Stimulated activated CD8-positive, alpha-beta memory T cell treated with anti-CD3 and anti-CD28 coated beads, Interleukin-4, amount 100 ng/mL, for 24 hours (primary cell): Measurements from ENCODE around the gene C5orf47.
"Not testable (repeated sequence)": the region's sequence is repeated elsewhere in the genome, so short reads cannot be mapped to it uniquely, and the experiment has no call there.

Experiments
- DNase-seq: peaks from one replicate; pipeline ENCODE4 v3.0.0-alpha.2; 2020; ENCODE audit warnings: low read depth

Gene C5orf47

GRCh38 chr5:173970878-173971650 is 17.9 kb upstream of the C5orf47 start:
- DNase-seq: no peak

- DNase-seq: no peak
Observed at GRCh38 chr5:173971681-173972345, 17.2 kb upstream of the C5orf47 start.

- DNase-seq: no peak
Observed at GRCh38 chr5:173972607-173972924, 16.4 kb upstream of the C5orf47 start.

GRCh38 chr5:173972925-173973615 is 15.9 kb upstream of the C5orf47 start:
- DNase-seq: peak; percentile 63

DNA sequence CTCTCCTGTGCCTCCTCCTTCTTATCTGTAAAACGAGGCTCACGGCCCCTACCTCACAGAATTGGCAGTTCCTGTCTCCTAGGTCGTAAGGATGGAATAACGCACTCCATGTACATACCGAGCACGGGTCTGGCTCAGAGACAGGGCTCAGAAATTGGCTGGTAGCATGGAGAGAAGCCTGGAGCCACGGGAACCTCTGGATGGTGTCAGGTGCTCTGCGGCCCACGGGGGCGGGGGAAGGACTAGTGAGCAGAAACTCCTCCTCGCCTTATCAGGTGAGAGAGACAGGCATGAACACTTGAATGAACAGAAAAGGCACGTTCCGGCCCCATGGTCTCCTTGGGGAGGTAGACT is 15.4 kb upstream of the C5orf47 start:
- DNase-seq: no peak

DNA sequence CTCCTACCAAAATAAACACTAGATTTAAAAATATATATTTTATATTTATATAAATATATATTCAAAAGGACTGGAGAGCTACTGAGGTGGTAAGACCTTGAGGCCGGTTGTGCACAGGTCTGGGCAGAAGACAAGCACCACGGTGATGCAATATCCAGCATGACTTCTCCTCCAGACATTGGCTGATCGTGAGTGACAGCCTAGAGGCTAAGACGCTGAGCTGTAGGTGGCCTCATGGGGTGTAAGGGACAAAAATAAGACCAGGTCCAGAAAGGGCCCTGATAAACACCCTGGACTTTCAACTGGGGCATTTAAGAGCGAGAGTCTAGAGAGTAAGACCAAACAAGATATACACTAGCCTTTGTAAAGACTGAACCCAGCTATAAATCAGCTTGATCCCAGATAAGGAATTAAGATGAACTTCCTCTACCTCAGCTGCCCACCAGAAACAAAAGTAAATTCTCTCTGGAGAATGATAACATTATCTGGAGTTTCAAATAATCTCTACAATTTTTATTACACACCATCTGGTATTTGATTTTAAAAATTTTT is 14.2 kb upstream of the C5orf47 start:
- no peak for DNase-seq

- DNase-seq: no peak
Observed at GRCh38 chr5:173981185-173981761, 7.7 kb upstream of the C5orf47 start.

- no peak for DNase-seq
Observed at GRCh38 chr5:173984218-173984617, 4.8 kb upstream of the C5orf47 start.

DNA sequence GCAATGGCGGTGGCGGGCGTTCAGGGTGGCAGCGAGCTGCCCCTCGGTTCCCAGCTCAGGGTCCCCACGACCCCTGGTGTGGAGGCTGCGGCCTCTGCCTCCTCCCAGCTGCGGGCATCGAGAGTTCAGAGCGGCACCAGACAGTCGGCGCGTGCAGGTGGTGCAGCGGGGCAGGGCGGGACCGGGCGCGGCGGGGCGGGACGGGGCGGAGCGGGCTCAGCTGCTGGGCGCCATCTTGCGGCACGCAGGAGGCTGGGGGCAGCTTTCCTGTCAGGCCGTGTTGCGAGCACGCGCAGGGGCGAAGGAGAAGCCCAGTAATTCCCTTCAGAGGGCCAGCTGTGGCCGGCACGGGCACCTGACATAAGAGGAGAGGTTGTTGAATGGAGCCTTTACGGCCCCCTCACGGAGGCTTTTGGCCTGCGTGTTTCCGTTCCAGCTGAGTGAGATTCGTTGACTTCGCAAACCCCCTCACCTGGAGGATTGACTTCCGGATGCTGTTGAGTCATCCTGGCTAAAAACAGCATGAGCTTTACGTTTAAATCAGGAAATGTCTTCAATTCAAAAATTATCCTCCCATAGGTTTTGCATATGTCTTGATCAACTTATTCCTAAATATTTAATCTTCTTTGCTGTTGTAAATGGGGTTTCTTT is 587 bp downstream of the C5orf47 start:
- no peak for DNase-seq

GRCh38 chr5:173997331-173997730 is 8.4 kb downstream of the C5orf47 start:
- DNase-seq: no peak

- DNase-seq: no peak
Observed at GRCh38 chr5:173998531-173998930, 9.6 kb downstream of the C5orf47 start.

GRCh38 chr5:174000076-174000475 is 11.1 kb downstream of the C5orf47 start:
- no peak for DNase-seq

- DNase-seq: no peak
Observed at GRCh38 chr5:174003795-174004194, 14.8 kb downstream of the C5orf47 start.

- no peak for DNase-seq
Observed at GRCh38 chr5:174008922-174009321, 20.0 kb downstream of the C5orf47 start.

GRCh38 chr5:174010365-174010764 is 21.4 kb downstream of the C5orf47 start:
- DNase-seq: no peak

DNA sequence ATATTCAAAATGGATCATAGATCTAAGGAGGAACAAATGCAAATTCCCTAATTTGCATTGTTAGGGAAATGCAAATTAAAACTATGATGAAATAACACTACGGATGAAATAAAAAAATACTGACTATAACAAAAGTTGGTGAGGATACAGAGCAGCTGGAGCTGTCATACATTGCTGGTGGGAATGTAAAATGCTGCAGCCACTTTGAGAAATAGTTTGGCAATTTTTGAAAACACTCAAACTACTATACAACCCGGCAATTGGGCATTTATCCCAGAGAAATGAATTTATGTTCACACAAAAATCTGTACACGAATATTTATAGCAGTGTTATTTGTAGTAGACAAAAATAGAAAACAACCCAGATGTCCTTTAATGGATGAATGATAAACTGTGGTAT is 22.5 kb downstream of the C5orf47 start:
- DNase-seq: no peak

DNA sequence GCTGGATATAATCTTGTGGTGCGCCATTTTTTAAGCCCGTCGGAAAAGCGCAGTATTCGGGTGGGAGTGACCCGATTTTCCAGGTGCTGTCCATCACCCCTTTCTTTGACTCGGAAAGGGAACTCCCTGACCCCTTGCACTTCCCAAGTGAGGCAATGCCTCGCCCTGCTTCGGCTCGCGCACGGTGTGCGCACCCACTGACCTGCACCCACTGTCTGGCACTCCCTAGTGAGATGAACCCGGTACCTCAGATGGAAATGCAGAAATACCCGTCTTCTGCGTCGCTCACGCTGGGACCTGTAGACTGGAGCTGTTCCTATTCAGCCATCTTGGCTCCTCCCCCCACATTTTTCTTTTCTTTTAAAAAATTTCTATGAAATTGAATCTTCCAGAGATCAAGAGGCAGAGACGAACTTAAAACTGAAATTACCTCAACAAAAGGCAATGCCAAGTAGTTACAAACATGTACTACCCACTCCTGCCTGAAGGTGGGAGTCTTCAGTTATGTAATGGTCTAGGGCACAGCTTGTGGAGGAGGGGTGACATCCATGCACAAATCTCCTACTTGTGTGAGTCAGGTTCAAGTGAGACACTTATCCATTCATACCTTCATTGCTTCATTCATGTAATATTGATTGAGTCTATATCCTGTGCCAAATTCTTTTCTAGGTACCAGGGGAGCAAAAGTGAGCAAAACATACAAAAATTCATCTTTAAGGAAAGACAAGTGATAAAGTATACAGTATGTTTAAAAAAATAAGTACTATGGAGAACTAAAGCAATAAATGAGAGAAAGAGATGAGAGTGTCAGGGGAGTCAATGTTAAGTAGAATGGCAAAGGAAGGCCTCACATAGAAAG is 31.3 kb downstream of the C5orf47 start:
- DNase-seq: not testable (repeated sequence)

GRCh38 chr5:174020928-174021304 is 31.9 kb downstream of the C5orf47 start:
- no peak for DNase-seq

- DNase-seq: no peak
Observed at GRCh38 chr5:174022384-174023095, 33.6 kb downstream of the C5orf47 start.

- DNase-seq: no peak
Observed at GRCh38 chr5:174030286-174030685, 41.3 kb downstream of the C5orf47 start.
